ENCODE measurements around the gene SLC22A3.

Gene SLC22A3

DNA sequence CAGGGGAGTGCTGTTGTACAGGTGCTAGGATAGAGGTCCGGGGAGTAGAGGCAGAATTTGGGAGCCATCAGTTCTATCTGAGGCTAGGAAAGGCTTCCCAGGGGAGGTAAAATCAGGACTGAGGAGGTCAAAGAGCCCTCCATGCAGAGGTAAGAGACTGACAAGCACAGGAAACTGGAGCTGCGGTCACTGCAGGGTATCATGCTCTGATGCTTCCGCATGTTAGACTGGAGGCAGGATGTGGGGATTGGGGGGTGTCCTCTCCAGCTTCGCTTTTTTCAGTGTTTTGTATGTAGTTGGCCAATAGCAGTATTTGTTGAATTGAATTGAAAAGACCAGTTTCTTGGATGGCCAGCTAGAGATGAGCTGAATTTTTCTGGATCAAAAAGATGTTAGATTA is 87.8 kb downstream of the SLC22A3 start:
- DNase-seq (ENCODE audit: low read depth), result no peak
- no peak overlapping the region for H3K4me3 ChIP-seq (replicated peaks; ENCODE audit: low read depth, low read length)
- TF ChIP-seq, protein P1, sequence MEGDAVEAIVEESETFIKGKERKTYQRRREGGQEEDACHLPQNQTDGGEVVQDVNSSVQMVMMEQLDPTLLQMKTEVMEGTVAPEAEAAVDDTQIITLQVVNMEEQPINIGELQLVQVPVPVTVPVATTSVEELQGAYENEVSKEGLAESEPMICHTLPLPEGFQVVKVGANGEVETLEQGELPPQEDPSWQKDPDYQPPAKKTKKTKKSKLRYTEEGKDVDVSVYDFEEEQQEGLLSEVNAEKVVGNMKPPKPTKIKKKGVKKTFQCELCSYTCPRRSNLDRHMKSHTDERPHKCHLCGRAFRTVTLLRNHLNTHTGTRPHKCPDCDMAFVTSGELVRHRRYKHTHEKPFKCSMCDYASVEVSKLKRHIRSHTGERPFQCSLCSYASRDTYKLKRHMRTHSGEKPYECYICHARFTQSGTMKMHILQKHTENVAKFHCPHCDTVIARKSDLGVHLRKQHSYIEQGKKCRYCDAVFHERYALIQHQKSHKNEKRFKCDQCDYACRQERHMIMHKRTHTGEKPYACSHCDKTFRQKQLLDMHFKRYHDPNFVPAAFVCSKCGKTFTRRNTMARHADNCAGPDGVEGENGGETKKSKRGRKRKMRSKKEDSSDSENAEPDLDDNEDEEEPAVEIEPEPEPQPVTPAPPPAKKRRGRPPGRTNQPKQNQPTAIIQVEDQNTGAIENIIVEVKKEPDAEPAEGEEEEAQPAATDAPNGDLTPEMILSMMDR (IDR thresholded peaks at IDR 0.05; ENCODE audit: low read length, missing control alignments), result no peak

DNA sequence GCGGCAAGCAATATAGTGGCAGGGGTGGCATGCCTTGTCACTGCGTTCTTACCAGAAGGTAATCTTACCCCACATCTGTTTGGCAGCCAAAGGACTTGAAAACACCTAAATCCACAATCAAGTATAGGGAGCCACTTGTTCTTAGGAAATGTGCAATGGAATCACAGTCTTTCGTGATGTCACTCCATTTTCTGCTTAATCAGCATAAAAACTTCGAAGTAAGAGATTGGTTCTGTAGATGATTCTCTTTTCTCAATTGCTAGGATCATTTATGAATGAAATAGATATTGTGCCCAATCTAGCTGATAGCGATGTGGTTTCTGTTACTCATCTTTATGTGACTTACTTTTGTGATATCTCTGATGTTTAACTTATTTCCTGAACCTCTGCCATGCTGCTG is 89.0 kb downstream of the SLC22A3 start:
- H3K4me3 ChIP-seq (replicated peaks; ENCODE audit: low read depth, low read length), result no peak overlapping the region
- TF ChIP-seq, protein P1 (IDR thresholded peaks at IDR 0.05; ENCODE audit: low read length, missing control alignments), result no peak
- no peak for DNase-seq (ENCODE audit: low read depth)

DNA sequence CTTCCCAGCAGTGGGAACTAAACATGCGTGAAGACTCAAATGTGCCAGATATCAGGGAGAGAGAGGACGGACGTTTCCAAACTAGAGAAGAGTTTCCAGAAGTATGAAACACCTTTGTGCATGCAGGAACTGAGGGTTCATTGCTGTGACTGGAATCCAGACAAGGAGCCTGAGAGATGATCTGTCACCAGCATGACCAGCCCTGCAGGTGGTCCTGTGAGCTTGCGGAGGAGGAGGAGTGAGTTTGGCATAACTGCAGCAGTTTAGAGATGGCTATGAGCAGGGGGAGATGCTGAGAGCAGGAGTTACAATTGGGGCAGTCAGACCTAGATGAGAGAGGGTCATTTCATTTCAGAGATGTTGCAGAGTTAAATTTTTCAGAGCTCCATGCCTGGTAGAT is 89.6 kb downstream of the SLC22A3 start:
- no peak overlapping the region for H3K4me3 ChIP-seq (replicated peaks; ENCODE audit: low read depth, low read length)
- DNase-seq (ENCODE audit: low read depth), result no peak
- TF ChIP-seq, protein P1 (IDR thresholded peaks at IDR 0.05; ENCODE audit: low read length, missing control alignments), result no peak

DNA sequence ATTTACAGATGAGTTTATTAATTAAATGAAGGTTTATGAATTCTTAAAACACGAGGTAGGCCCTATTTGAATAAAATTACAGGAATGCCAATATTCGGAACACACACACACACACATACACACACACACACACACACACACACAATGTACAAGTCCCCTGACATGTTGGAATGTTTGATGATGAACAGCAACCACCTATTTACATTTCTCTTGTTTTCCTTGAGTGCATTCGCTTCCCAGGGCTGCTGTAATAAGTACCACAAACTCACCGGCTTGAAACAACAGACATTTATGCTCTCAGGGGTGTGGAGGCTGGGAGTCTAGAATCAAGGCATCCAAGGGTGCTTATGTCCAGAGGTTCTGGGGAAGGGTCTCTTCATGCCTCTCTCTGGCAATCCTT is 90.3 kb downstream of the SLC22A3 start:
- DNase-seq (ENCODE audit: low read depth), result no peak
- no peak overlapping the region for H3K4me3 ChIP-seq (replicated peaks; ENCODE audit: low read depth, low read length)
- TF ChIP-seq, protein P1 (IDR thresholded peaks at IDR 0.05; ENCODE audit: low read length, missing control alignments), result no peak

DNA sequence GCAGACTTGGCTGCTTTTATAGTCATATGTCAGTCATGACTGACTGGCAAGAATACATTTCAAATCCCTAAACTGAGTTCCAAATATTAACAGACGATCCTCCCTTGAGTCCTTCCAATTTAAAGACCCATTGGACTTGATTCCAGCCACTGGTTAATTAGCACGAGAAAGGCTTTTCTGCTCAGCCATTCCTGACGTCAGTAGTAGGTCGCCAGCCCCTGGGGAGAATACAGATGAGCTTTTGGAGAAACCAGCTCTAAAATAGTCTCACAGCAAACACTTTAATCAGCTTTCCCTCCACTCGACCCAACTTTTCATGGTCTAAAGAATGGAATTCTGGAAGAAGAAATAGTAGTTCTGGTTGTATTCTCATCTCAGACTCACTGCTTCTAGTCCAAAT is 91.6 kb downstream of the SLC22A3 start:
- DNase-seq (ENCODE audit: low read depth), result no peak
- TF ChIP-seq, protein P1 (IDR thresholded peaks at IDR 0.05; ENCODE audit: low read length, missing control alignments), result no peak
- H3K4me3 ChIP-seq (replicated peaks; ENCODE audit: low read depth, low read length), result no peak overlapping the region

DNA sequence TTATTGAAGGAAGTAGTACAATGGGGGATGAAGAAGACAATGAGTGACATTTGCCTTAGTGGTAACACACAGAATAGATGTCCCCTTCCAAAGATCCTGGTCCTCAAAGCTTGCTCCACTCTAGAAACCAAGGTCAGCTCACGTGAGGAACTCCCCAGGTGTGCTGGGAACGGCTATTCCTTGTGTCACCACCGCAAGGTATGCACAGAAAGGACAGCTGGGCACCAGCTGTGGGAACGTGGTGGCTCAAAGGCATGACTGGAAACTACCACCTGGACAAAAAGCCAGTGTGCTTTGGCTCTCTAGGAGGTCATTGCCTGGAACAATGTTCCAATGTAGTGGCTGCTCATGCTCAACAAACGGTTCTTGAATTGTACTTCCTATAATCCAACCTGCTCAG is 94.0 kb downstream of the SLC22A3 start:
- no peak overlapping the region for H3K4me3 ChIP-seq (replicated peaks; ENCODE audit: low read depth, low read length)
- TF ChIP-seq, protein P1 (IDR thresholded peaks at IDR 0.05; ENCODE audit: low read length, missing control alignments), result no peak
- DNase-seq (ENCODE audit: low read depth), result no peak

DNA sequence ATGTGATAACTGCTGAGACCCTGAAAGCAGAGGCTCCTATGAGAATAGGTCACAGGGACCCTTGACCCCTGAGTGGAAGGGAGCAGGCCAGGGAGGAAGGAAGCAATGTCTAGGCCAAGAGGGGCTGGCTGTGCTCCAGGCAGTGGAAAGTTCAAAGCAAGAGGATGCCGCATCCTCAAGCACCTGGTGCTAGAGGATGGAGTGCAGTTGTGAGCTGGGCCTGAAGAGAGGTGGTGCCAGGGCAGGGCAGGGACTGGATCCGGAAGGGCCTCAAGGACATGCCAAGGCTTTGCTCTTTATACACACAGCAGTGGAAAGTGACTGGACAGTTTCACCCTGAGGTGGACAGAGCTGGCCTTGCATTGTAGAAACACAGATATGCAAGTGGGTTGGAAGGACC is 97.0 kb downstream of the SLC22A3 start:
- TF ChIP-seq, protein P1 (IDR thresholded peaks at IDR 0.05; ENCODE audit: low read length, missing control alignments), result no peak
- DNase-seq (ENCODE audit: low read depth), result no peak
- H3K4me3 ChIP-seq (replicated peaks; ENCODE audit: low read depth, low read length), result no peak overlapping the region

Measured in fibroblast of pulmonary artery (primary cell).